Parathyroid adenoma (tissue), 2 donors: Measurements from ENCODE around the gene ZFTA.

Source experiments
- H2AFZ ChIP-seq: fragments of 300-600 bp; sonication (generic); one replicate; pipeline ENCODE4 v1.7.0; 2017; ENCODE audit warnings: antibody characterized with exemption, mild to moderate bottlenecking
- H3K27ac ChIP-seq: fragments of 300-600 bp; sonication (generic); one replicate; pipeline ENCODE4 v1.7.0; 2017
- H3K27me3 ChIP-seq: fragments of 300-600 bp; sonication (generic); one replicate; pipeline ENCODE4 v1.7.0; 2017; ENCODE audit warnings: low read length; ENCODE audit not compliant: control insufficient read depth, insufficient read depth
- H3K36me3 ChIP-seq: fragments of 300-600 bp; sonication (generic); one replicate; pipeline ENCODE4 v1.7.0; 2017; ENCODE audit warnings: low read length; ENCODE audit not compliant: control insufficient read depth, insufficient read depth
- H3K4me1 ChIP-seq: fragments of 300-600 bp; sonication (generic); one replicate; pipeline ENCODE4 v1.7.0; 2017; ENCODE audit warnings: control low read depth
- H3K4me2 ChIP-seq: fragments of 300-600 bp; sonication (generic); one replicate; pipeline ENCODE4 v1.7.0; 2017; ENCODE audit warnings: low read length
- H3K4me3 ChIP-seq: fragments of 300-600 bp; sonication (generic); one replicate; pipeline ENCODE4 v1.7.0; 2017; ENCODE audit warnings: low read depth, low read length
- H3K79me2 ChIP-seq: fragments of 300-600 bp; sonication (generic); one replicate; pipeline ENCODE4 v1.7.0; 2017; ENCODE audit warnings: control low read depth
- H3K9ac ChIP-seq: fragments of 300-600 bp; sonication (generic); one replicate; pipeline ENCODE4 v1.7.0; 2017; ENCODE audit warnings: mild to moderate bottlenecking
- H3K9me3 ChIP-seq: fragments of 300-600 bp; sonication (generic); one replicate; pipeline ENCODE4 v1.7.0; 2017; ENCODE audit warnings: low read length; ENCODE audit not compliant: control insufficient read depth
- TF ChIP-seq, protein P1 (sequence below): fragments of 300-600 bp; sonication (generic); IDR thresholded peaks from one replicate; pipeline ENCODE4 v1.7.0; 2017; ENCODE audit warnings: antibody characterized with exemption, mild to moderate bottlenecking
- donor health status: primary hyperparathyroidism.

ZFTA gene

DNA sequence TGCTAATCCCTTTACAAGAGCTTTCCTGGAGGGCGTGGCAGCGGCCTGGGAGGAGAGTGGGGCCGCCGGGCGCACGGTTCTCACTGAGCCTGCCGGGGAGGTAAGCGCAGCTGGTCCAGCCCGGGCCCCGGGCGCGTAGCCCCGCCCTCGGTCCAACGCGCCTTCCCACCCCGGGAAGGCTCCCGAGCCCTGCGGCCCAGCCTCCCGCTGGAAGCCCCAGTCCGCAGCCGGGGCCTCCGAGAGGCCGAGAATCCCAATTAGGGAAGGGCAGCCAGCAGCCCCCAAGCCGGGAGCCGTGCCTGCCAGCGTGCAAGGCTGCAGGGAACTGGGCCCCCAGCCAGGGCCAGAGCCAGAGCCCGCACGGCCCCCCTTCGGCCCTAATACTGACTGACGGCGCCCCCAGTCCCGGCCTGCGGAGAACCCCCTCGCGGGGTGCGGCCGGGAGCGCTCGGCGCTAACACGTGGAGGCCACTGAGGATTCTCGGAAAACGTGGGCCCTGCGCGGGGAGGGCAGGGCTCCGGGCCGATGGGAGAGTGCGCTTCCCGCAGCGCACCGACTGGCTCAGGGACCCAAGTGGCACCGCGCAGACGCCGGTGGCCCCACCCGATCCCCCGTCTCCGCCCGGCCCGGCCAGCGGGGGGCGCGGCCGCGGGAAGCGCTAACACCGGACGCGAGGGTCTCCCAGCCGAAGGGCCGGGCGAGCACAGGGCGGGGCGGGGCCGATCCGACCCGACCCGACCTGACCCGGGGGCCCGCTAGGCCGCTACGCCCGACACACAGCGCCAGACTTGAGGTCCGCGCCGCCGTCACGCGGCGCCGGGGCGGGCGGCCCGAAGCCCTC lies 5.7 kb downstream of the ZFTA start:
- Histone ChIP-seq H3K4me1 (no peaks in the 10 kb centered on the region), H3K9ac (no peak overlapping the region), H3K4me2 (peak overlapping the region; percentile 51), H3K9me3 (no peaks in the 10 kb centered on the region), H3K27ac (no peak overlapping the region), H2AFZ (peak overlapping the region; percentile 83), H3K4me3 (peak overlapping the region; percentile 27), H3K27me3 (no peaks in the 10 kb centered on the region), H3K36me3 (no peaks in the 10 kb centered on the region), H3K79me2 (no peaks in the 10 kb centered on the region)
- TF ChIP-seq, protein P1, sequence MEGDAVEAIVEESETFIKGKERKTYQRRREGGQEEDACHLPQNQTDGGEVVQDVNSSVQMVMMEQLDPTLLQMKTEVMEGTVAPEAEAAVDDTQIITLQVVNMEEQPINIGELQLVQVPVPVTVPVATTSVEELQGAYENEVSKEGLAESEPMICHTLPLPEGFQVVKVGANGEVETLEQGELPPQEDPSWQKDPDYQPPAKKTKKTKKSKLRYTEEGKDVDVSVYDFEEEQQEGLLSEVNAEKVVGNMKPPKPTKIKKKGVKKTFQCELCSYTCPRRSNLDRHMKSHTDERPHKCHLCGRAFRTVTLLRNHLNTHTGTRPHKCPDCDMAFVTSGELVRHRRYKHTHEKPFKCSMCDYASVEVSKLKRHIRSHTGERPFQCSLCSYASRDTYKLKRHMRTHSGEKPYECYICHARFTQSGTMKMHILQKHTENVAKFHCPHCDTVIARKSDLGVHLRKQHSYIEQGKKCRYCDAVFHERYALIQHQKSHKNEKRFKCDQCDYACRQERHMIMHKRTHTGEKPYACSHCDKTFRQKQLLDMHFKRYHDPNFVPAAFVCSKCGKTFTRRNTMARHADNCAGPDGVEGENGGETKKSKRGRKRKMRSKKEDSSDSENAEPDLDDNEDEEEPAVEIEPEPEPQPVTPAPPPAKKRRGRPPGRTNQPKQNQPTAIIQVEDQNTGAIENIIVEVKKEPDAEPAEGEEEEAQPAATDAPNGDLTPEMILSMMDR = no peak

GRCh38 chr11:63761931-63762653 lies 6.5 kb downstream of the ZFTA start:
- TF ChIP-seq, protein P1 = no peak
- no peak overlapping the region for H3K4me3 ChIP-seq
- no peaks in the 10 kb centered on the region for H3K4me1 ChIP-seq
- H3K9me3 ChIP-seq = no peaks in the 10 kb centered on the region
- H2AFZ ChIP-seq = peak overlapping the region; percentile 83
- no peak overlapping the region for H3K9ac ChIP-seq
- no peaks in the 10 kb centered on the region for H3K36me3 ChIP-seq
- no peaks in the 10 kb centered on the region for H3K79me2 ChIP-seq
- no peak overlapping the region for H3K4me2 ChIP-seq
- H3K27me3 ChIP-seq = no peaks in the 10 kb centered on the region
- no peak overlapping the region for H3K27ac ChIP-seq

DNA sequence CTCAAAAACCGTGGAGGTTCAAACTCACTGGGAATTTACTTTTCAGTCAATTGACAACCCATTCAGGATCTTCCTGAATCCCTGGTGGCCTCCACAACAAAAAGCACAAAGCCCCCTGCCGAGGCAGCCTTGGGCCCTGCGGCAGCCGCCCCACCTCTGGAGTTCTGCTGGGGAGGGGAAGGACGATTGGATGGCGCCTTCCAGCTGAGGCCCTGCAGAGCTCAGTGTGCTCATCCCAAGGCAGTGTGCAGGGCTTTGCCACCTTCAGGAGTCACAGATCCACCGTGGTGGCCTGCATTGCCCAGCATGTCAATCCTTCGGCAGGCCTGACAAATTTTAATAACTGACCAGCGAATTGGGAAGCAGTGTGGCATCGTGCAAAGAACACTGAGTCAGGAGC lies 7.4 kb downstream of the ZFTA start:
- H3K27ac ChIP-seq = no peak overlapping the region

GRCh38 chr11:63760487-63761079 lies 8.0 kb downstream of the ZFTA start:
- Histone ChIP-seq H3K9me3 (no peaks in the 10 kb centered on the region), H2AFZ (no peak overlapping the region), H3K4me1 (no peaks in the 10 kb centered on the region), H3K4me3 (no peak overlapping the region), H3K27ac (no peak overlapping the region), H3K36me3 (no peaks in the 10 kb centered on the region), H3K4me2 (no peak overlapping the region), H3K9ac (no peak overlapping the region), H3K79me2 (no peaks in the 10 kb centered on the region), H3K27me3 (no peaks in the 10 kb centered on the region)
- TF ChIP-seq, protein P1 = no peak

More for the DNA sequence above, 7.4 kb downstream of the ZFTA start:
- H3K79me2 ChIP-seq = no peaks in the 10 kb centered on the region
- H3K4me2 ChIP-seq = no peak overlapping the region
- no peak overlapping the region for H3K4me3 ChIP-seq
- no peaks in the 10 kb centered on the region for H3K36me3 ChIP-seq
- H3K9me3 ChIP-seq = no peaks in the 10 kb centered on the region
- TF ChIP-seq, protein P1 = no peak
- no peaks in the 10 kb centered on the region for H3K4me1 ChIP-seq
- no peak overlapping the region for H2AFZ ChIP-seq
- no peaks in the 10 kb centered on the region for H3K27me3 ChIP-seq
- H3K9ac ChIP-seq = no peak overlapping the region
